Ascending aorta (tissue), 2 donors: ENCODE results near the gene STAG3. TPM values are rescaled to one million over a fixed set of nuclear protein-coding genes. Genes with fewer than 3 reads are reported as not detected.

Source experiments
- DNase-seq, 2 donors: peaks; one replicate each; pipeline ENCODE4 v3.0.0-alpha.2; 2019; ENCODE audit warnings: low spot score in 2 of 2
- H3K27ac ChIP-seq, 2 donors: fragments of 200-600 bp; sonication (generic); one replicate each; pipeline ENCODE4 v1.5.1; 2016 to 2017; ENCODE audit warnings: mild to moderate bottlenecking in 1 of 2
- H3K27me3 ChIP-seq: fragments of 200-600 bp; sonication (generic); one replicate; pipeline ENCODE4 v1.5.1; 2017
- H3K36me3 ChIP-seq, 2 donors: fragments of 200-600 bp; sonication (generic); one replicate each; pipeline ENCODE4 v1.5.1; 2016
- H3K4me1 ChIP-seq, 2 donors: fragments of 200-600 bp; sonication (generic); one replicate each; pipeline ENCODE4 v1.5.1; 2016 to 2017; ENCODE audit warnings: mild to moderate bottlenecking in 1 of 2
- H3K4me3 ChIP-seq, 2 donors: fragments of 200-600 bp; sonication (generic); one replicate each; pipeline ENCODE4 v1.5.1; 2016 to 2017; ENCODE audit warnings: mild to moderate bottlenecking in 1 of 2
- H3K9me3 ChIP-seq, 2 donors: fragments of 200-600 bp; sonication (generic); one replicate each; pipeline ENCODE4 v1.5.1; 2016
- CTCF ChIP-seq, 3 experiments: fragments of 200-600 bp in 2 of 3; fragments of 450-650 bp in 1 of 3; sonication (generic) in 2 of 3; IDR thresholded peaks; one replicate each; pipeline ENCODE4 v1.5.1; 2016 to 2019; ENCODE audit warnings: antibody characterized with exemption in 3 of 3, mild to moderate bottlenecking in 1 of 3, moderate library complexity in 1 of 3
- intact Hi-C: fragments of 100-400 bp; cut with DNase I; formaldehyde crosslinking; loops from one replicate; pipeline ENCODE4 v1.15.1; 2023
- total RNA-seq: library from RNA; depleted of rRNA; stranded (reverse); fragments of >200 nt; gene quantifications from one replicate; pipeline ENCODE4 v1.1.0, GENCODE V29; 2016

Gene STAG3
- total RNA-seq, 1 donor from 2014 or later: not detected

GRCh38 chr7:100163871-100164270, 13.8 kb upstream of the STAG3 start:
- intact Hi-C loops: no loop called here
- TF ChIP-seq CTCF (IDR thresholded peaks at IDR 0.05): no peak
- H3K36me3 ChIP-seq: no peaks in the 10 kb centered on the region
- no peak overlapping the region for H3K4me3 ChIP-seq
- no peak for DNase-seq
- peaks cover 2 to 12% of the 10 kb centered on the region in 2 donors for H3K4me1 ChIP-seq
- H3K9me3 ChIP-seq: no peaks in the 10 kb centered on the region
- H3K27me3 ChIP-seq: no peaks in the 10 kb centered on the region
- no peak overlapping the region for H3K27ac ChIP-seq

GRCh38 chr7:100166317-100166940, 11.3 kb upstream of the STAG3 start:
- intact Hi-C loops: no loop called here
- Histone ChIP-seq H3K27me3 (no peaks in the 10 kb centered on the region), H3K4me3 (no peak overlapping the region), H3K27ac (no peak overlapping the region), H3K9me3 (no peaks in the 10 kb centered on the region), H3K36me3 (no peaks in the 10 kb centered on the region), H3K4me1 (peaks cover 2 to 10% of the 10 kb centered on the region in 2 donors)
- no peak for DNase-seq
- no peak for TF ChIP-seq CTCF (IDR thresholded peaks at IDR 0.05)

- H3K4me1 ChIP-seq: peaks cover 2 to 10% of the 10 kb centered on the region in 2 donors
- peak overlapping the region; percentile 62 to 68 for H3K27ac ChIP-seq
- H3K36me3 ChIP-seq: no peaks in the 10 kb centered on the region
- no peaks in the 10 kb centered on the region for H3K27me3 ChIP-seq
- H3K9me3 ChIP-seq: no peaks in the 10 kb centered on the region
- H3K4me3 ChIP-seq: peak overlapping the region; percentile 60
- DNase-seq: no peak
- TF ChIP-seq CTCF (IDR thresholded peaks at IDR 0.05): no peak
- intact Hi-C loops: no loop called here
Observed at GRCh38 chr7:100166970-100167911, 10.5 kb upstream of the STAG3 start.

GRCh38 chr7:100167912-100168323, 9.8 kb upstream of the STAG3 start:
- Histone ChIP-seq H3K4me3 (peak overlapping the region; percentile 60), H3K36me3 (no peaks in the 10 kb centered on the region), H3K4me1 (peaks cover 2 to 10% of the 10 kb centered on the region in 2 donors), H3K27ac (peak overlapping the region; percentile 62 to 68), H3K9me3 (no peaks in the 10 kb centered on the region), H3K27me3 (no peaks in the 10 kb centered on the region)
- intact Hi-C loops: no loop called here
- no peak for TF ChIP-seq CTCF (IDR thresholded peaks at IDR 0.05)
- no peak for DNase-seq

GRCh38 chr7:100169147-100169850, 8.4 kb upstream of the STAG3 start:
- H3K9me3 ChIP-seq: no peaks in the 10 kb centered on the region
- intact Hi-C loops: no loop called here
- peak overlapping the region; percentile 60 for H3K4me3 ChIP-seq
- H3K4me1 ChIP-seq: peaks cover 2 to 10% of the 10 kb centered on the region in 2 donors
- TF ChIP-seq CTCF (IDR thresholded peaks at IDR 0.05): no peak
- no peak for DNase-seq
- no peaks in the 10 kb centered on the region for H3K27me3 ChIP-seq
- H3K27ac ChIP-seq: peak overlapping the region in 1 of 2 donors; percentile 62
- H3K36me3 ChIP-seq: no peaks in the 10 kb centered on the region
